IPS-18c (cell line): Measurements from ENCODE around the gene PCDH18.
"Not testable (repeated sequence)": the region's sequence is repeated elsewhere in the genome, so short reads cannot be mapped to it uniquely, and the experiment has no call there.

Source experiments
- H3K4me3 ChIP-seq: 2 replicates; pipeline ENCODE4 v1.7.0; 2013; ENCODE audit warnings: low read depth, mild to moderate bottlenecking, low read length, moderate library complexity; ENCODE audit not compliant: insufficient read depth
- H3K9me3 ChIP-seq: one replicate; pipeline ENCODE4 v1.6.1; 2013; ENCODE audit warnings: mild to moderate bottlenecking, low read length, moderate library complexity; ENCODE audit not compliant: control insufficient read depth, insufficient read depth

The PCDH18 gene, protein sequence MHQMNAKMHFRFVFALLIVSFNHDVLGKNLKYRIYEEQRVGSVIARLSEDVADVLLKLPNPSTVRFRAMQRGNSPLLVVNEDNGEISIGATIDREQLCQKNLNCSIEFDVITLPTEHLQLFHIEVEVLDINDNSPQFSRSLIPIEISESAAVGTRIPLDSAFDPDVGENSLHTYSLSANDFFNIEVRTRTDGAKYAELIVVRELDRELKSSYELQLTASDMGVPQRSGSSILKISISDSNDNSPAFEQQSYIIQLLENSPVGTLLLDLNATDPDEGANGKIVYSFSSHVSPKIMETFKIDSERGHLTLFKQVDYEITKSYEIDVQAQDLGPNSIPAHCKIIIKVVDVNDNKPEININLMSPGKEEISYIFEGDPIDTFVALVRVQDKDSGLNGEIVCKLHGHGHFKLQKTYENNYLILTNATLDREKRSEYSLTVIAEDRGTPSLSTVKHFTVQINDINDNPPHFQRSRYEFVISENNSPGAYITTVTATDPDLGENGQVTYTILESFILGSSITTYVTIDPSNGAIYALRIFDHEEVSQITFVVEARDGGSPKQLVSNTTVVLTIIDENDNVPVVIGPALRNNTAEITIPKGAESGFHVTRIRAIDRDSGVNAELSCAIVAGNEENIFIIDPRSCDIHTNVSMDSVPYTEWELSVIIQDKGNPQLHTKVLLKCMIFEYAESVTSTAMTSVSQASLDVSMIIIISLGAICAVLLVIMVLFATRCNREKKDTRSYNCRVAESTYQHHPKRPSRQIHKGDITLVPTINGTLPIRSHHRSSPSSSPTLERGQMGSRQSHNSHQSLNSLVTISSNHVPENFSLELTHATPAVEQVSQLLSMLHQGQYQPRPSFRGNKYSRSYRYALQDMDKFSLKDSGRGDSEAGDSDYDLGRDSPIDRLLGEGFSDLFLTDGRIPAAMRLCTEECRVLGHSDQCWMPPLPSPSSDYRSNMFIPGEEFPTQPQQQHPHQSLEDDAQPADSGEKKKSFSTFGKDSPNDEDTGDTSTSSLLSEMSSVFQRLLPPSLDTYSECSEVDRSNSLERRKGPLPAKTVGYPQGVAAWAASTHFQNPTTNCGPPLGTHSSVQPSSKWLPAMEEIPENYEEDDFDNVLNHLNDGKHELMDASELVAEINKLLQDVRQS

GRCh38 chr4:137531986-137532868 lies at the start of gene PCDH18:
PCDH18 (minus strand) TSS chr4:137532494; CDS start chr4:137532088, 406 bp downstream.
- Histone ChIP-seq H3K4me3 (peak within 1 kb of the TSS; percentile 83), H3K9me3 (no peaks in the 10 kb centered on the region)

DNA sequence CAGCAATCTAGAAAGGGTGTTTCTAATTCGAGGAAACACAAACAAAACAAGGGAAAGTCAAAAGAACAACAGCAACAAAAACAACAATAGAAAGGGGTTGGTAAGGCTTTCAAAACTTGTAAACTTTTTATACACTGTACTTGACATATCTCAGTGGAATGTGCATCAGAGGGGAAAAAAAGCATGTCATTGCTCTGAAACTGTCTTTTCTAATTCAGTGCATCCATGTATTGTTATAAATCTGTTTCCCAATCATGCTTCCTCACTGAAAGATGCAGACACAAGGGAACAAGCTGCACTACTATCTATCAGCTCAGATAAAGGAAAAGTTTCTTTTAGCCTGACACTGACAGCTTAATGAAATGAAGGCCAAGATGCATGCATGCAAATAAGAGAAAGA lies 44.2 kb upstream of the PCDH18 start:
- Histone ChIP-seq H3K9me3 (peaks cover 2% of the 10 kb centered on the region), H3K4me3 (no peak overlapping the region)

GRCh38 chr4:137572647-137573046 lies 40.4 kb upstream of the PCDH18 start:
- Histone ChIP-seq H3K4me3 (no peak overlapping the region), H3K9me3 (peaks cover 2% of the 10 kb centered on the region)

GRCh38 chr4:137572163-137572562 lies 39.9 kb upstream of the PCDH18 start:
- no peak overlapping the region for H3K4me3 ChIP-seq
- H3K9me3 ChIP-seq = peaks cover 2% of the 10 kb centered on the region

DNA sequence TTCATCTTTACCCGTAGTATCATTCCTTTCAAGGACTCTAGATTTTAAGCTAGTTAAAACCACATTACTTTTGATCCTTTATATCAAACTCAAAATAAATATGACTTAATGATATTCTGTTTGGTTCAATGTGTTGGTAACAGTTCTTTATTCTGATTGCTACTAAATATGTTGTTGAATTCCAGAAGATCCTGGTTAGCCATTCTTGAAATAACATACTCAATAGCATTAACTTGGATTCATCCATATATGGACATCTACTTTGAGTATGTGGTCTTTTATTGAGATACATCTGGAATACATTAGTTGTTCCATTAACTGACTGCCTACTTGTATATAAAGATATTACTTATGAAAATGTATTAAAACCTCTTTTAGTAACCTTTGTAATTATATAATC lies 27.5 kb upstream of the PCDH18 start:
- no peak overlapping the region for H3K4me3 ChIP-seq
- H3K9me3 ChIP-seq = no peaks in the 10 kb centered on the region

DNA sequence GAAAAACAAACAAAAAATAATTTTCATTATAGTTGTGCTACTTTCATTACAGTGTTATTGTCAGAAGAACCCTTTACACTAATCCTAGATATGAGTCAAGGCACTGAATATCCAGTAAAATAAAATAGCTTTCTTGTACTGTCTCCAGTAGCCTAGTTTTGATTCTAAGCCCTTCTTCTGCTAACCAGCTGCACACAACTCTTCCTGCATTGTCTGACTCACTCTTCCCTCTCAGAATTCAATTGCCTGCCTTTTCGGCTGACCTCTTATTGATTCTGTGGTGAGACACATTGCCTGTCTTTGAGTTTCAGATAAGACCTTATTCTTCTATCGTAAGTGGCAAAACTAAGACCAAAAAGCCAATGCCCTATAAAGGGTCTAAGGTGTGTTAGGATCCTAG lies 26.7 kb upstream of the PCDH18 start:
- Histone ChIP-seq H3K9me3 (no peaks in the 10 kb centered on the region), H3K4me3 (no peak overlapping the region)

DNA sequence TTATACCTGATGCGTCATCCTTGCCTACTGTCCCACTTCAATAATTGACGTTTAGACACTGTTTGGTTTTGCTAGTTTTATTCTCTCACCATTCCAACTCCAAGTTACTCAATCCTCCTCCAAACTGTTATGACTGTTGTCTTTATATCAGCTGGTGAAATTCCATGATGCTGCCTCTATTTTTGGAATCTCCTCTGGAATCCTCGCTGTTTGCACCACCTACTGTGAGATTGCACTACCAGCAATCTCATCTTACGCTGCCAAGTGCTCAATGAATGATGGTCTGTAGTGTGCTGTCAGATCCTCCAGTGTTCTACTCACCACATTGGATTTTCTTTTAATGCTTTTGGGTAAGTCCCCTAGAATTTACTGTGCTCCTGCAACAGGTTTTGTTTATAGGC lies 13.2 kb upstream of the PCDH18 start:
- H3K4me3 ChIP-seq = no peak overlapping the region
- no peaks in the 10 kb centered on the region for H3K9me3 ChIP-seq

DNA sequence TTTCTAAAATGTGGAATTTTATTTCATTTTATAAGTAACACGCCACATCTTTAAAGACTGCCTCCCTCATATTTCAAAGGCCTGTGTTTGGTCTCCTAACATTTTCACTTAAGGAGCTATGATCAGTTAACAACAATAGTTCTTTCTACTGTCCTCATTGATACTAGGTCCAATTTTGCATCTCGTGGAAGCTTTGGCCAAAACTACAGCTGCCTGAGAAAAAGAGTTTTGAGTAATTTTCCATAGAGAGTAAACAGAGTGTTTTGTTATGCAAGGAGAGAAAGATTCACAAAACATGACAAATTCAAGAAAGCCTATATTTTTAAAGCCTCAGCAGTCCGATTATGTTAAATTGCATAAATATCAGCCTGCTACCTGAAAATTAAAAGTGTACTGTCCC lies 11.4 kb upstream of the PCDH18 start:
- Histone ChIP-seq H3K4me3 (no peak overlapping the region), H3K9me3 (no peaks in the 10 kb centered on the region)

- Histone ChIP-seq H3K4me3 (no peak overlapping the region), H3K9me3 (no peaks in the 10 kb centered on the region)
Measured at GRCh38 chr4:137543198-137543597, 10.9 kb upstream of the PCDH18 start.

DNA sequence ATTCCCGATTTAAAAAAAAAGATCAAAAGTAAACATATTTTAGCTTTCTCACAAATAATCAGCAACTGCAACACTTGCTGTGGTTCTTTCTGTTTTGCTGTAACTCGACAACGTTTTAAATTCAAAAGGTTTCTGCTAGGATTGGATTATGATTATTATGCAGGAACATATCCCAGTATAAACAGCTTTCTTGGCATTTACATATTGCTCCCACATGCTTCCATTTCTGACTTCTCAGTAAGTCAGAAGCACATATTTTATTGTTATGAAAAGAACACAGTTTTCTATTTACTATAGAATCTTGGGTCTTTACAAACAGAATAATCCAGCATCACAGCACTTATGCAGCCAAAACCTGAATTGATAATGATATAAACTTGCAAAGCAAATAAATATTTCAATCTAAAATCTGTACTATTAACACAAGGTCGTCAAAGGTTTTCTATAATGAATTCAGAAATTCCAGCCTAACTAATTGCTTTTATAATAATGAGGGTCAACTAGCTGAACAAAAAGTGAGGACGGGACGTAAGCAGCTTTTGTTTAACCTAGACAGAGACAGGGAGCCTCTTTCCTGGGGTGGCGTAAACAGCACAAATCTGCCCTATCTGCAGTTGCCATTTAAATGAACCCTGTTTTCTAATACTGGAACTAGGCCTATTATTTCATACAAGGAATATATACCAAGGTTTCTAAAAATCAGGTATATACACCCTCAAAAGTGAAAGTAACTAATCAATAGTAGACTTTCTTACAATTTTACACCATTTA lies 9.8 kb upstream of the PCDH18 start:
- H3K4me3 ChIP-seq = no peak overlapping the region

GRCh38 chr4:137541181-137541580 lies 8.9 kb upstream of the PCDH18 start:
- Histone ChIP-seq H3K4me3 (no peak overlapping the region), H3K9me3 (no peaks in the 10 kb centered on the region)

More for the DNA sequence above, 9.8 kb upstream of the PCDH18 start:
- H3K9me3 ChIP-seq = no peaks in the 10 kb centered on the region

- H3K9me3 ChIP-seq = no peaks in the 10 kb centered on the region
- H3K4me3 ChIP-seq = no peak overlapping the region
Measured at GRCh38 chr4:137540356-137540755, 8.1 kb upstream of the PCDH18 start.

DNA sequence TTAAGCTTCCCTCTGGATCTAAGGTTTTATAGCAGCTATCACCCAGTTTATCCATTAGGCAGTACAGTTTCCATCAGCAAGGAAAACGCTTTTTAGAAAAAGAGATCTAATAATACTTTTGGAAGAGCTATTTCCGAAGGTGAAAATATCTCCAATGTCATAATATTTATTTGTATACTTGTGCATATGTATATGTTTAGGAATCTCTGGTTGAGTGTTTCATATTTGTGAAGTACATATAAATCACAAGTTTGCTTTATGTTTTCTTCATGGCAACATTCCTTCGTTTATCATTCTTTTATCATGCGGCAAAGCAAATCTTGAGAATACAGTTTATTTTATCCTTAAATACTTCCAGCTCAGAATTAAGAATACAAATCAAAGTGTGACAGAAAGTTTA lies 6.2 kb upstream of the PCDH18 start:
- Histone ChIP-seq H3K9me3 (no peaks in the 10 kb centered on the region), H3K4me3 (no peak overlapping the region)

GRCh38 chr4:137537807-137538206 lies 5.5 kb upstream of the PCDH18 start:
- H3K9me3 ChIP-seq = not testable (repeated sequence)

DNA sequence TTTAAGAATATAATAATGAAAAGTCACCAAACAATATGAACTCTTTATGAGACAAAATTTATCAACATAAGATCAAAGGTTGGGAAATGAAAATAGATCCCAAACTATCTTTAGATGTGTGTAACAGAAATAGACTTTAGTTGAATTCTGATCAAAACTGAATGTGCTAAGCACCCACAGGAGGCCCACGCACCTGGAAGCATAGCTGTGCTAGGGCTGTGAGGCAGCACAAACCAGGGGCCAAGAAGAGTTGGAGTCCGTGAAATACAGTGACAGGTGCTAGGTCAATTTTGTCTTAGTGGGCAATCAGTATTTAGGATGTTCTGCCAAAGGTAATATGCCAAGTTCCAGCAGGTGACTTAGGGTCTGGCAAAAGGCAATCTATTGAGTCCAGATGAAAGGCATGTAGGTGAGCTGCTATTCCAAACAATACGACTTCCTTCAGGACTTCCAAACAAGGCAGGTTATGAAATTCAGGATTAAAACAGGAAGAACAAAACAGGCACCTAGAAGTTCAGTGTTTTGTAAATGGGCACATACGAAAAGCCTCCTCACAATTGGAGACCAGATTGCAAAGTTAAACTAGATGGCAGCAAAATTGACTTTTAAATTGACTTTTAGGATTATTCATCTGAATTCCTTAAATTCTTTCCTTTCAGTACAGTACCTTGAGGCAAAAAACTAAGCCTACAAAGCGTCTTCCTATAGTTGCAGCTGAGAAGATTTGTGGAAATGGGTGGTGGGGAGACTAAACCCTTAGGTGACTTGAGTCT lies 4.7 kb upstream of the PCDH18 start:
- no peaks in the 10 kb centered on the region for H3K9me3 ChIP-seq
- H3K4me3 ChIP-seq = no peak overlapping the region

More at GRCh38 chr4:137537807-137538206, 5.5 kb upstream of the PCDH18 start:
- H3K4me3 ChIP-seq = not testable (repeated sequence)
